Heart left ventricle (tissue), 13 donors: ENCODE measurements around the gene OSM.

Experiments used
- POLR2A ChIP-seq, 2 donors: fragments of 450-650 bp; IDR thresholded peaks; one replicate each; pipeline ENCODE4 v1.6.1; 2017; ENCODE audit warnings: antibody characterized with exemption in 2 of 2, mild to moderate bottlenecking in 2 of 2, moderate library complexity in 2 of 2
- TF ChIP-seq, protein P1 (sequence below), 12 donors: fragments of 200-600 bp; sonication (generic) in 4 of 12; IDR thresholded peaks; one replicate each; pipeline versions ENCODE4 v1.5.0 to v1.8.0; 2018 to 2022; ENCODE audit warnings: antibody characterized with exemption in 12 of 12, mild to moderate bottlenecking in 5 of 12
- donor health status: ischemic (EF 13 %, LVEDD 7.1; RV severe dilation, severe dysfunction).
- donor health status: DM: no; HTN: yes; CAD: no.
- donor health status: DM: no; HTN: no; CAD: no.
- donor health status: ischemic (EF 25% LVEDD 6.9; RV normal size, moderate dysfunction).
- donor health status: ischemic (EF 25% LVEDD 5.7; RV mildly dilated, moderate dysfunction).
- donor health status: ischemic (EF 35%, LVEDD 5.7; RV mildly dilated, moderate dysfunction).
- donor health status: nonischemic (EF 11% LVEDD 7.7; RV severe dilation, severe dysfunction).
- donor health status: DM: yes; HTN: yes; CAD: no.
- donor health status: PGD.
- donor health status: ischemic (EF 29% LVEDD 5.4; RV normal size, mild dysfunction).
- donor health status: nonischemic (EF 23%, LVEDD 6.1; RV moderate dilation, normal function).

GRCh38 chr22:30267382-30268302 lies 991 bp upstream of the OSM start:
- TF ChIP-seq, protein P1, sequence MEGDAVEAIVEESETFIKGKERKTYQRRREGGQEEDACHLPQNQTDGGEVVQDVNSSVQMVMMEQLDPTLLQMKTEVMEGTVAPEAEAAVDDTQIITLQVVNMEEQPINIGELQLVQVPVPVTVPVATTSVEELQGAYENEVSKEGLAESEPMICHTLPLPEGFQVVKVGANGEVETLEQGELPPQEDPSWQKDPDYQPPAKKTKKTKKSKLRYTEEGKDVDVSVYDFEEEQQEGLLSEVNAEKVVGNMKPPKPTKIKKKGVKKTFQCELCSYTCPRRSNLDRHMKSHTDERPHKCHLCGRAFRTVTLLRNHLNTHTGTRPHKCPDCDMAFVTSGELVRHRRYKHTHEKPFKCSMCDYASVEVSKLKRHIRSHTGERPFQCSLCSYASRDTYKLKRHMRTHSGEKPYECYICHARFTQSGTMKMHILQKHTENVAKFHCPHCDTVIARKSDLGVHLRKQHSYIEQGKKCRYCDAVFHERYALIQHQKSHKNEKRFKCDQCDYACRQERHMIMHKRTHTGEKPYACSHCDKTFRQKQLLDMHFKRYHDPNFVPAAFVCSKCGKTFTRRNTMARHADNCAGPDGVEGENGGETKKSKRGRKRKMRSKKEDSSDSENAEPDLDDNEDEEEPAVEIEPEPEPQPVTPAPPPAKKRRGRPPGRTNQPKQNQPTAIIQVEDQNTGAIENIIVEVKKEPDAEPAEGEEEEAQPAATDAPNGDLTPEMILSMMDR (IDR thresholded peaks at IDR 0.05) = no peak
- no peak for TF ChIP-seq POLR2A (IDR thresholded peaks at IDR 0.05)
